T-helper 22 cell (primary cell): Measurements from ENCODE around the gene SIAH2.

Experiments
- DNase-seq: peaks from one replicate; pipeline ENCODE4 v3.0.0-alpha.2; 2020; ENCODE audit warnings: low read depth

The SIAH2 gene

GRCh38 chr3:150747886-150748683 lies 14.9 kb downstream of the SIAH2 start:
- no peak for DNase-seq

- DNase-seq: no peak
Measured at GRCh38 chr3:150746791-150747590, 16.0 kb downstream of the SIAH2 start.

GRCh38 chr3:150745832-150746231 lies 17.1 kb downstream of the SIAH2 start:
- DNase-seq: no peak

GRCh38 chr3:150744919-150745211 lies 18.1 kb downstream of the SIAH2 start:
- DNase-seq: no peak

- no peak for DNase-seq
Measured at GRCh38 chr3:150744041-150744918, 18.7 kb downstream of the SIAH2 start.

- DNase-seq: no peak
Measured at GRCh38 chr3:150743508-150743907, 19.5 kb downstream of the SIAH2 start.

GRCh38 chr3:150742679-150743078 lies 20.3 kb downstream of the SIAH2 start:
- no peak for DNase-seq

GRCh38 chr3:150742141-150742523 lies 20.8 kb downstream of the SIAH2 start:
- DNase-seq: no peak

- no peak for DNase-seq
Measured at GRCh38 chr3:150741497-150742140, 21.4 kb downstream of the SIAH2 start.

- DNase-seq: no peak
Measured at GRCh38 chr3:150740733-150741496, 22.1 kb downstream of the SIAH2 start.

- no peak for DNase-seq
Measured at GRCh38 chr3:150739877-150740645, 22.9 kb downstream of the SIAH2 start.

- DNase-seq: no peak
Measured at GRCh38 chr3:150739200-150739863, 23.6 kb downstream of the SIAH2 start.

GRCh38 chr3:150738688-150739087 lies 24.3 kb downstream of the SIAH2 start:
- DNase-seq: no peak

GRCh38 chr3:150737874-150738679 lies 24.9 kb downstream of the SIAH2 start:
- no peak for DNase-seq

- no peak for DNase-seq
Measured at GRCh38 chr3:150736903-150737832, 25.8 kb downstream of the SIAH2 start.

- no peak for DNase-seq
Measured at GRCh38 chr3:150736316-150736719, 26.7 kb downstream of the SIAH2 start.

GRCh38 chr3:150734795-150735119 lies 28.2 kb downstream of the SIAH2 start:
- DNase-seq: no peak
